H9 (cell line): ENCODE measurements around the gene TEX264. TPM values are rescaled to one million over a fixed set of nuclear protein-coding genes. Genes with fewer than 3 reads are reported as not detected.

Experiments
- DNase-seq: peaks from one replicate; pipeline ENCODE4 v3.0.0-alpha.2; 2017
- H2AFZ ChIP-seq: one replicate; pipeline ENCODE4 v1.6.1; 2013; ENCODE audit warnings: mild to moderate bottlenecking, low read length, control low read depth, moderate library complexity
- H2AK5ac ChIP-seq: 2 replicates; pipeline ENCODE4 v1.6.1; 2013; ENCODE audit warnings: low read length, control low read depth, mixed read lengths; ENCODE audit not compliant: insufficient read length
- H2BK120ac ChIP-seq: one replicate; pipeline ENCODE4 v1.6.1; 2013; ENCODE audit warnings: low read depth, mild to moderate bottlenecking, low read length, control low read depth, inconsistent platforms; ENCODE audit not compliant: poor library complexity, severe bottlenecking
- H2BK12ac ChIP-seq: 2 replicates; pipeline ENCODE4 v1.6.1; 2013; ENCODE audit warnings: low read length, control low read depth, mixed read lengths, low read depth; ENCODE audit not compliant: insufficient read length
- H2BK15ac ChIP-seq: 2 replicates; pipeline ENCODE4 v1.6.1; 2013; ENCODE audit warnings: low read depth, low read length, control low read depth
- H2BK20ac ChIP-seq: one replicate; pipeline ENCODE4 v1.6.1; 2013; ENCODE audit warnings: low read depth, mild to moderate bottlenecking, low read length, control low read depth, inconsistent platforms; ENCODE audit not compliant: poor library complexity, severe bottlenecking
- H2BK5ac ChIP-seq: 2 replicates; pipeline ENCODE4 v1.6.1; 2013; ENCODE audit warnings: low read length, control low read depth, mixed read lengths; ENCODE audit not compliant: insufficient read length
- H3K14ac ChIP-seq: 2 replicates; pipeline ENCODE4 v1.6.1; 2013; ENCODE audit warnings: low read length, control low read depth; ENCODE audit not compliant: insufficient read depth
- H3K18ac ChIP-seq: 2 replicates; pipeline ENCODE4 v1.6.1; 2013; ENCODE audit warnings: low read depth, mild to moderate bottlenecking, mixed read lengths, low read length, control low read depth; ENCODE audit not compliant: insufficient read length
- H3K23ac ChIP-seq: 2 replicates; pipeline ENCODE4 v1.6.1; 2013; ENCODE audit warnings: low read length, control low read depth, mixed read lengths, low read depth; ENCODE audit not compliant: insufficient read length
- H3K23me2 ChIP-seq: 2 replicates; pipeline ENCODE4 v1.6.1; 2013; ENCODE audit warnings: low read depth, mild to moderate bottlenecking, mixed read lengths, low read length, control low read depth; ENCODE audit not compliant: insufficient read length, poor library complexity, severe bottlenecking
- H3K27ac ChIP-seq: 2 replicates; pipeline ENCODE4 v1.5.1; 2013; ENCODE audit warnings: low read length, control low read depth, mixed read lengths, low read depth; ENCODE audit not compliant: insufficient read length
- H3K27me3 ChIP-seq: 2 replicates; pipeline ENCODE4 v1.6.1; 2013; ENCODE audit warnings: low read length, control low read depth, inconsistent platforms; ENCODE audit not compliant: insufficient read depth
- H3K4ac ChIP-seq: 2 replicates; pipeline ENCODE4 v1.6.1; 2013; ENCODE audit warnings: low read depth, mild to moderate bottlenecking, control low read depth, inconsistent platforms, low read length, moderate library complexity
- H3K4me1 ChIP-seq: 2 replicates; pipeline ENCODE4 v1.6.1; 2013; ENCODE audit warnings: low read length, control low read depth, inconsistent platforms; ENCODE audit not compliant: insufficient read depth
- H3K4me2 ChIP-seq: 2 replicates; pipeline ENCODE4 v1.6.1; 2013; ENCODE audit warnings: low read length, control low read depth, mixed read lengths; ENCODE audit not compliant: insufficient read length, insufficient read depth
- H3K56ac ChIP-seq: 2 replicates; pipeline ENCODE4 v1.6.1; 2013; ENCODE audit warnings: low read depth, mild to moderate bottlenecking, mixed read lengths, low read length, control low read depth; ENCODE audit not compliant: insufficient read length
- H3K79me1 ChIP-seq: 2 replicates; pipeline ENCODE4 v1.6.1; 2013; ENCODE audit warnings: low read depth, mild to moderate bottlenecking, moderate library complexity, low read length, control low read depth, inconsistent platforms; ENCODE audit not compliant: insufficient read depth, poor library complexity, severe bottlenecking
- H3K79me2 ChIP-seq: 2 replicates; pipeline ENCODE4 v1.6.1; 2013; ENCODE audit warnings: low read length, control low read depth, inconsistent platforms; ENCODE audit not compliant: insufficient read depth
- H3K9ac ChIP-seq: 2 replicates; pipeline ENCODE4 v1.6.1; 2013; ENCODE audit warnings: low read length, control low read depth, mixed read lengths; ENCODE audit not compliant: insufficient read length; ENCODE audit errors: extremely low read depth
- H3K9me3 ChIP-seq: one replicate; pipeline ENCODE4 v1.6.1; 2013; ENCODE audit warnings: low read depth, low read length, inconsistent platforms; ENCODE audit not compliant: control insufficient read depth
- H3T11ph ChIP-seq: one replicate; pipeline ENCODE4 v1.6.1; 2013; ENCODE audit warnings: mild to moderate bottlenecking, low read length, control low read depth, inconsistent platforms
- H4K20me1 ChIP-seq: one replicate; pipeline ENCODE4 v1.6.1; 2013; ENCODE audit not compliant: control insufficient read depth, insufficient read length, insufficient read depth
- H4K5ac ChIP-seq: 2 replicates; pipeline ENCODE4 v1.6.1; 2013; ENCODE audit warnings: low read depth, mild to moderate bottlenecking, mixed read lengths, low read length, control low read depth; ENCODE audit not compliant: insufficient read length
- H4K8ac ChIP-seq: replicated peaks from 2 replicates; pipeline ENCODE4 v1.6.1; 2013; ENCODE audit warnings: low read length, control low read depth, mixed read lengths, low read depth; ENCODE audit not compliant: insufficient read length
- H4K91ac ChIP-seq: 2 replicates; pipeline ENCODE4 v1.6.1; 2013; ENCODE audit warnings: low read depth, mild to moderate bottlenecking, moderate library complexity, mixed read lengths, low read length, control low read depth; ENCODE audit not compliant: insufficient read length
- H3K27ac Mint-ChIP-seq, 3 experiments: 2 replicates in 2 of 3; 3 replicates in 1 of 3; pipeline ENCODE4 v1.8.0; 2020 to 2021; ENCODE audit warnings: mixed read lengths in 3 of 3, mild to moderate bottlenecking in 1 of 3, moderate library complexity in 1 of 3
- H3K27me3 Mint-ChIP-seq: 2 replicates; pipeline ENCODE4 v1.8.0; 2021; ENCODE audit warnings: low read depth, mild to moderate bottlenecking, moderate library complexity, mixed read lengths
- H3K36me3 Mint-ChIP-seq, 3 experiments: 2 replicates in 2 of 3; 3 replicates in 1 of 3; pipeline ENCODE4 v1.8.0; 2020 to 2021; ENCODE audit warnings: low read depth in 3 of 3, mixed read lengths in 3 of 3; ENCODE audit not compliant: insufficient read depth in 1 of 3
- H3K4me1 Mint-ChIP-seq, 2 experiments: 2 replicates each; pipeline ENCODE4 v1.8.0; 2020; ENCODE audit warnings: mixed read lengths in 2 of 2
- H3K4me3 Mint-ChIP-seq, 2 experiments: 2 replicates in 1 of 2; 3 replicates in 1 of 2; pipeline ENCODE4 v1.8.0; 2020 to 2021; ENCODE audit warnings: mild to moderate bottlenecking in 2 of 2, mixed read lengths in 2 of 2, moderate library complexity in 1 of 2
- H3K9me3 Mint-ChIP-seq, 2 experiments: 2 replicates in 1 of 2; 3 replicates in 1 of 2; pipeline ENCODE4 v1.8.0; 2020; ENCODE audit warnings: mild to moderate bottlenecking in 2 of 2, mixed read lengths in 2 of 2, moderate library complexity in 1 of 2
- total RNA-seq: library from RNA; stranded (reverse); gene quantifications from 2 replicates; pipeline ENCODE4 v1.2.1, GENCODE V29; 2021
- TF ChIP-seq, protein P1 (sequence below): fragments of 200-600 bp; sonication (generic); conservative IDR thresholded peaks from 3 replicates; pipeline ENCODE4 v1.8.0; 2021; ENCODE audit warnings: antibody characterized with exemption, mild to moderate bottlenecking

TEX264 gene
- total RNA-seq, 1 experiment from 2014 or later = 17.3 TPM

DNA sequence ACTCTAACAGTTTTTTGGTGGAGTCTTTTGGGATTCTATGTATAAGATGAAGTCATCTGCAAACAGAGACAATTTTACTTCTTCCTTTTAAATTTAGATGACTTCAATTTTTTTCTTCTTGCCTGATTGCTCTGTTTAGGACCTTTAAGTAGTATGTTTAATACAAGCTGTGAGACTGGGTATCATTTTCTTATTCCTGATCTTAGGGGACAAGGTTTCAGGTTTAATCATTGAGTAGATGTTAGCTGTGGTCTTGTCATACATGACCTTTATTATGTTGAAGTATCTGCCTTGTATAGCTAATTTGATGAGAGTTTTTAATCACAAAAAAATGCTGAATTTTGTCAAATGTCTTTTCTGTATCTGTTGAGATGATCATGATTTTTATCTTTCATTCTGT is 56.4 kb downstream of the TEX264 start:
- H3T11ph ChIP-seq = no peak overlapping the region

More for the DNA sequence above, 56.4 kb downstream of the TEX264 start:
- H3K27me3 Mint-ChIP-seq = peaks cover 2% of the 10 kb centered on the region; the same call in 1 of the 2 replicates
- Histone ChIP-seq H3K18ac (no peak overlapping the region), H3K56ac (no peak overlapping the region), H3K27me3 (no peaks in the 10 kb centered on the region), H3K14ac (no peak overlapping the region), H2BK15ac (no peak overlapping the region), H3K4me1 (no peaks in the 10 kb centered on the region), H3K27ac (no peak overlapping the region), H2AK5ac (no peak overlapping the region), H3K23me2 (no peaks in the 10 kb centered on the region), H4K5ac (no peak overlapping the region), H2BK120ac (no peak overlapping the region), H4K20me1 (no peaks in the 10 kb centered on the region), H3K23ac (no peak overlapping the region), H2BK5ac (no peak overlapping the region), H3K4ac (no peak overlapping the region), H3K4me2 (no peak overlapping the region), H2AFZ (no peak overlapping the region), H4K91ac (no peak overlapping the region), H4K8ac (no peak overlapping the region), H2BK12ac (no peak overlapping the region), H2BK20ac (no peak overlapping the region), H3K9ac (no peak overlapping the region), H3K79me2 (no peaks in the 10 kb centered on the region), H3K9me3 (no peaks in the 10 kb centered on the region), H3K79me1 (no peaks in the 10 kb centered on the region)
- no peak overlapping the region for H3K27ac Mint-ChIP-seq
- H3K9me3 Mint-ChIP-seq = no peaks in the 10 kb centered on the region; a peak in 1 of 5 replicates
- no peak for DNase-seq
- H3K36me3 Mint-ChIP-seq = no peaks in the 10 kb centered on the region; a peak in 1 of 7 replicates
- no peak overlapping the region for H3K4me3 Mint-ChIP-seq
- TF ChIP-seq, protein P1, sequence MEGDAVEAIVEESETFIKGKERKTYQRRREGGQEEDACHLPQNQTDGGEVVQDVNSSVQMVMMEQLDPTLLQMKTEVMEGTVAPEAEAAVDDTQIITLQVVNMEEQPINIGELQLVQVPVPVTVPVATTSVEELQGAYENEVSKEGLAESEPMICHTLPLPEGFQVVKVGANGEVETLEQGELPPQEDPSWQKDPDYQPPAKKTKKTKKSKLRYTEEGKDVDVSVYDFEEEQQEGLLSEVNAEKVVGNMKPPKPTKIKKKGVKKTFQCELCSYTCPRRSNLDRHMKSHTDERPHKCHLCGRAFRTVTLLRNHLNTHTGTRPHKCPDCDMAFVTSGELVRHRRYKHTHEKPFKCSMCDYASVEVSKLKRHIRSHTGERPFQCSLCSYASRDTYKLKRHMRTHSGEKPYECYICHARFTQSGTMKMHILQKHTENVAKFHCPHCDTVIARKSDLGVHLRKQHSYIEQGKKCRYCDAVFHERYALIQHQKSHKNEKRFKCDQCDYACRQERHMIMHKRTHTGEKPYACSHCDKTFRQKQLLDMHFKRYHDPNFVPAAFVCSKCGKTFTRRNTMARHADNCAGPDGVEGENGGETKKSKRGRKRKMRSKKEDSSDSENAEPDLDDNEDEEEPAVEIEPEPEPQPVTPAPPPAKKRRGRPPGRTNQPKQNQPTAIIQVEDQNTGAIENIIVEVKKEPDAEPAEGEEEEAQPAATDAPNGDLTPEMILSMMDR = no peak
- no peaks in the 10 kb centered on the region for H3K4me1 Mint-ChIP-seq
